ENCODE results near the gene SLC35D3.

GRCh38 chr6:136959471-136959891 is 37.4 kb downstream of the SLC35D3 start:
- TF ChIP-seq, protein P1, sequence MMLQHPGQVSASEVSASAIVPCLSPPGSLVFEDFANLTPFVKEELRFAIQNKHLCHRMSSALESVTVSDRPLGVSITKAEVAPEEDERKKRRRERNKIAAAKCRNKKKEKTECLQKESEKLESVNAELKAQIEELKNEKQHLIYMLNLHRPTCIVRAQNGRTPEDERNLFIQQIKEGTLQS (CRISPR knock-in tag; conservative IDR thresholded peaks at IDR 0.05), result no peak
- TF ChIP-seq ZNF263 (CRISPR knock-in tag; IDR thresholded peaks at IDR 0.05; ENCODE audit: low read depth) (no peak), FOXP4 (CRISPR knock-in tag; IDR thresholded peaks at IDR 0.05) (peak; percentile 50; the same call in 1 of the 2 replicates), CTCF (IDR thresholded peaks at IDR 0.05) (no peak), CREB1 (CRISPR knock-in tag; IDR thresholded peaks at IDR 0.05) (no peak), TEAD4 (CRISPR knock-in tag; IDR thresholded peaks at IDR 0.05) (no peak)
- TF ChIP-seq, protein P2, sequence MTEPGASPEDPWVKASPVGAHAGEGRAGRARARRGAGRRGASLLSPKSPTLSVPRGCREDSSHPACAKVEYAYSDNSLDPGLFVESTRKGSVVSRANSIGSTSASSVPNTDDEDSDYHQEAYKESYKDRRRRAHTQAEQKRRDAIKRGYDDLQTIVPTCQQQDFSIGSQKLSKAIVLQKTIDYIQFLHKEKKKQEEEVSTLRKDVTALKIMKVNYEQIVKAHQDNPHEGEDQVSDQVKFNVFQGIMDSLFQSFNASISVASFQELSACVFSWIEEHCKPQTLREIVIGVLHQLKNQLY (CRISPR knock-in tag; IDR thresholded peaks at IDR 0.05), result no peak
